Activated CD8-positive, alpha-beta memory T cell treated with anti-CD3 and anti-CD28 coated beads, Interleukin-2, amount 10 ng/mL, durations not matched to agents 7 days and 5 days (primary cell): ENCODE measurements around the gene SSBP3. TPM values are rescaled to one million over a fixed set of nuclear protein-coding genes. Genes with fewer than 3 reads are reported as not detected.

Experiments
- ATAC-seq: fragments of 150-1000 bp; cut with Tn5 transposase; one replicate; pipeline ENCODE4 v1.10.0; 2021; ENCODE audit warnings: moderate library complexity
- CTCF ChIA-PET: fragments of 350-600 bp; sonication (Branson Sonifier 250); formaldehyde crosslinking; loops from one replicate; lab custom pipeline; 2021; ENCODE audit warnings: antibody characterized with exemption; lab: Charles Lee
- DNase-seq: peaks from one replicate; pipeline ENCODE4 v3.0.0-alpha.2; 2020
- H3K27ac Mint-ChIP-seq: one replicate; pipeline ENCODE4 v1.8.0; 2021; ENCODE audit warnings: mild to moderate bottlenecking, mixed read lengths
- H3K27me3 Mint-ChIP-seq: one replicate; pipeline ENCODE4 v1.8.0; 2021; ENCODE audit warnings: mixed read lengths
- H3K36me3 Mint-ChIP-seq: one replicate; pipeline ENCODE4 v1.8.0; 2021; ENCODE audit warnings: mild to moderate bottlenecking, mixed read lengths
- H3K4me1 Mint-ChIP-seq: one replicate; pipeline ENCODE4 v1.8.0; 2021; ENCODE audit warnings: mixed read lengths
- H3K4me3 Mint-ChIP-seq: one replicate; pipeline ENCODE4 v1.8.0; 2021; ENCODE audit warnings: mild to moderate bottlenecking, moderate library complexity, mixed read lengths
- H3K9me3 Mint-ChIP-seq: one replicate; pipeline ENCODE4 v1.8.0; 2022; ENCODE audit warnings: low read depth, mixed read lengths
- total RNA-seq, 2 experiments: library from RNA; stranded (reverse); gene quantifications; one replicate each; pipeline ENCODE4 v1.2.3, GENCODE V29; 2021

The SSBP3 gene
- total RNA-seq, 2 experiments from 2014 or later, result 88.7 to 116 TPM

GRCh38 chr1:54305906-54306514 lies 100.2 kb downstream of the SSBP3 start:
- CTCF ChIA-PET, result no interaction called here
- peaks cover 8% of the 10 kb centered on the region for H3K36me3 Mint-ChIP-seq
- H3K9me3 Mint-ChIP-seq, result no peaks in the 10 kb centered on the region
- ATAC-seq, result no peak
- no peak overlapping the region for H3K27ac Mint-ChIP-seq
- peaks cover 30% of the 10 kb centered on the region for H3K4me1 Mint-ChIP-seq
- DNase-seq, result no peak
- no peaks in the 10 kb centered on the region for H3K27me3 Mint-ChIP-seq
- no peak overlapping the region for H3K4me3 Mint-ChIP-seq

GRCh38 chr1:54304518-54304917 lies 101.7 kb downstream of the SSBP3 start:
- H3K4me3 Mint-ChIP-seq, result no peak overlapping the region
- CTCF ChIA-PET, result interaction anchor here (1.3 kb wide), 1 partner anchor 185 kb away, joined by 3 read pairs; no protein-coding TSS in a partner anchor
- no peak overlapping the region for H3K27ac Mint-ChIP-seq

DNA sequence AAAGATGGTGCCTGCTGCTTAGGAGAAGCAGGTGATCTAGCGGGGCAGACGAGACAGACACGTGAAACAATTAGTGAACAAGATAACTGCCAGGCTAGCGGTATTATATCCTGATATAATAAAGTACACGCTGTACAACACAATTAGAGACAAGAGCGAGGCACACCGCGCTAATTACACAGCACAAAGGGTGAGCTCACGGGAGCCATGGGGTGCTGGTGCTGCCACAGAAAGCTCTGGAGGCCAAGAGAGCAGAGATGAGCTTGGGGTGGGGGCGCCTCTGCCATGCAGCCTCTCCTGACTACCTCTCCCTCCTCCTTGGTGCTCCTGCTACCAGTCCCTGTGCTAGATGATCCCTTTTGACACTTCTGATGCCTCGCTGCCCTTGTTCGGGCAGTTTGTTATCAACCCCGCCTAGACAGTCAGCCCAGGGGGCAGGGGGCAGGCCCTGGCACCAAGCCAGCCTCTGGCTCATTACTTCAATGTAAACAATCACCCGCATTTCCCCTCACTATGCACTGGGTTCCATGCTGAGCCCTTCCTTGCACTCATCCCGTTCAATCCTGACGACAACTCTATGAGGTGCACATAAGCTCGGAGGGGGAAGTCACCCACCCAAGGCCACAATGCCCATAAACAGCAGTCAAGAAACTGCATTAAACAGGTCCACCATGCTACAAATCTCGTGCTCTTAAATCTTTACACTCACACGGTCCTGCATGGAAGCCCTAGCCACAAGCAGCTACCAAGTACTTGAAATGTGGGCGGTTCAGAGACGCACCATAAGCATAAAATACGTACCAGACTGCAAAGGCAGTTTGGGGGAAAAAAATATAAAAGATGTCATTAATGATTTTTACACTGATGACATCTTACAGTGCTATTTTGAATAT lies 103.0 kb downstream of the SSBP3 start:
- Mint-ChIP-seq H3K4me3 (no peak overlapping the region), H3K9me3 (no peaks in the 10 kb centered on the region), H3K36me3 (peaks cover 2% of the 10 kb centered on the region), H3K4me1 (peaks cover 21% of the 10 kb centered on the region), H3K27me3 (no peaks in the 10 kb centered on the region), H3K27ac (no peak overlapping the region)
- CTCF ChIA-PET, result interaction anchor here (1.3 kb wide), 1 partner anchor 186 kb away, joined by 3 read pairs; no protein-coding TSS in a partner anchor
- DNase-seq, result no peak
- no peak for ATAC-seq

More at GRCh38 chr1:54304518-54304917, 101.7 kb downstream of the SSBP3 start:
- no peaks in the 10 kb centered on the region for H3K27me3 Mint-ChIP-seq
- H3K36me3 Mint-ChIP-seq, result peaks cover 8% of the 10 kb centered on the region
- ATAC-seq, result no peak
- no peak for DNase-seq
- H3K4me1 Mint-ChIP-seq, result peaks cover 20% of the 10 kb centered on the region
- no peaks in the 10 kb centered on the region for H3K9me3 Mint-ChIP-seq

DNA sequence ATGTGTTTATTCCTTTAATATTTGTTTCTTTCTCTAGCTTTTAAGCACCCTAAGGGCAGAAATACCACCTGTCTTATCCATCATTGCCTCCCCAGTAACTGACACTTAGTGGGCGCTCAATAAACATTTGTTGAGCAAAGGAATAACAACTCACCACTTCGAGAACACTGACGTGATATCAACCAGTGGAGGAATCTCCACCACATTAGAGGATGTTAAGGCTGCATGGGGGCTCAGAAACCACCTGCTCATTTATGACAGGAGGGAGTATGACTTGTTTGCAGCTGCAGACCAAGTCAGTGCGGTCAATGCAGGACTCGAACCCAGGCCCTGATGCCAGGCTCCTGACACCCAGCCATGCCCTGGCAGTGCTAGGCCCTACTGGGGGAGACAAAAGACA lies 103.6 kb downstream of the SSBP3 start:
- no peaks in the 10 kb centered on the region for H3K27me3 Mint-ChIP-seq
- CTCF ChIA-PET, result no interaction called here
- no peak overlapping the region for H3K4me3 Mint-ChIP-seq
- H3K27ac Mint-ChIP-seq, result no peak overlapping the region
- DNase-seq (no peak), ATAC-seq (no peak)
- no peaks in the 10 kb centered on the region for H3K9me3 Mint-ChIP-seq
- peaks cover 2% of the 10 kb centered on the region for H3K36me3 Mint-ChIP-seq
- peaks cover 24% of the 10 kb centered on the region for H3K4me1 Mint-ChIP-seq

GRCh38 chr1:54301497-54301896 lies 104.7 kb downstream of the SSBP3 start:
- H3K27ac Mint-ChIP-seq, result no peak overlapping the region
- ATAC-seq, result no peak
- H3K9me3 Mint-ChIP-seq, result no peaks in the 10 kb centered on the region
- no peak overlapping the region for H3K4me3 Mint-ChIP-seq
- CTCF ChIA-PET, result no interaction called here
- H3K4me1 Mint-ChIP-seq, result peaks cover 18% of the 10 kb centered on the region
- no peak for DNase-seq
- no peaks in the 10 kb centered on the region for H3K27me3 Mint-ChIP-seq
- H3K36me3 Mint-ChIP-seq, result no peaks in the 10 kb centered on the region

- H3K4me1 Mint-ChIP-seq, result peaks cover 21% of the 10 kb centered on the region
Observed at GRCh38 chr1:54300401-54300800, 105.8 kb downstream of the SSBP3 start.

GRCh38 chr1:54299037-54299436 lies 107.2 kb downstream of the SSBP3 start:
- Mint-ChIP-seq H3K27me3 (no peaks in the 10 kb centered on the region), H3K9me3 (no peaks in the 10 kb centered on the region), H3K36me3 (no peaks in the 10 kb centered on the region), H3K4me1 (peaks cover 33% of the 10 kb centered on the region), H3K4me3 (no peak overlapping the region), H3K27ac (no peak overlapping the region)
- ATAC-seq (no peak), DNase-seq (no peak)
- CTCF ChIA-PET, result no interaction called here

More at GRCh38 chr1:54300401-54300800, 105.8 kb downstream of the SSBP3 start:
- Mint-ChIP-seq H3K36me3 (no peaks in the 10 kb centered on the region), H3K27ac (no peak overlapping the region), H3K9me3 (no peaks in the 10 kb centered on the region), H3K27me3 (no peaks in the 10 kb centered on the region), H3K4me3 (no peak overlapping the region)
- CTCF ChIA-PET, result interaction anchor here (0.8 to 0.9 kb wide), 2 partner anchors 32 to 259 kb away, joined by 3 read pairs; no protein-coding TSS in a partner anchor
- no peak for ATAC-seq
- no peak for DNase-seq

DNA sequence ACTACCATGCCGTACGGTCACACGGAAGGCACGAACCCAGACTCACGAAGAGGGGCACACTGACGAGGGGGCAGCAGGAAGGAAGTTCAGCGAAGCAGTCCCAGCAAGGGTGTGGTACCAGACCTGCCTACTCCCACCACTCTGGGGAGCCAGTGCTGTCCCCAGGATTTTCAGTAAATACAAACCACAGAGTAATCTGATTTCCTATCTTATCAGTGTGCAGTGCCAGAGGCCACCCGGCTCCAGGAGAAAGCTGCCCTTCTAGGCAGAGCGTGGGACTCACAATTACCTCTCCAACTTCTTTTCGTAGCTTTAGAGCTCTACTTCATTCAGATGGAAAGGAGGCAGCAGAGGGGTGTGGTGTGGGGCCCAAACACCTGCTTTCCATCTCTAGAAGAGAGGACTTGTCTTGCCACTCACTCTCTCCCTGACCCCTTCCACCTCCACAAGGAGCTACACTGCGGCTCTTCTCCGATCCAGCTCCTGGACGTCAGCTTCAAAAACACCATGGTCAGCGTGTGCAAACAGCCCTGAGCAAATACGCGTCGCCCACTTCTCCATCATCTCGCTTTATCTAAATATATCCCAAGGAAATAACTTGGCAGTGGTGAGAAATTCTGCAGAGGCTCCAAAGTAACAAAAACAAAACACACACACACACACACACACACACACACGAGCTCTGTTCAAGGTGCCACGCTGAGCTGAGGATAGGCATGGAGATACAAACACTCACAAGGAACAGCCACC lies 107.7 kb downstream of the SSBP3 start:
- no peak for ATAC-seq
- no peak for DNase-seq
- no peak overlapping the region for H3K27ac Mint-ChIP-seq
- no peaks in the 10 kb centered on the region for H3K36me3 Mint-ChIP-seq
- no peaks in the 10 kb centered on the region for H3K9me3 Mint-ChIP-seq
- H3K4me3 Mint-ChIP-seq, result no peak overlapping the region
- CTCF ChIA-PET, result interaction anchor here (1.0 to 1.3 kb wide), 3 partner anchors 11 to 191 kb away, joined by 3 to 5 read pairs (median 3); no protein-coding TSS in a partner anchor
- peaks cover 34% of the 10 kb centered on the region for H3K4me1 Mint-ChIP-seq
- no peaks in the 10 kb centered on the region for H3K27me3 Mint-ChIP-seq

DNA sequence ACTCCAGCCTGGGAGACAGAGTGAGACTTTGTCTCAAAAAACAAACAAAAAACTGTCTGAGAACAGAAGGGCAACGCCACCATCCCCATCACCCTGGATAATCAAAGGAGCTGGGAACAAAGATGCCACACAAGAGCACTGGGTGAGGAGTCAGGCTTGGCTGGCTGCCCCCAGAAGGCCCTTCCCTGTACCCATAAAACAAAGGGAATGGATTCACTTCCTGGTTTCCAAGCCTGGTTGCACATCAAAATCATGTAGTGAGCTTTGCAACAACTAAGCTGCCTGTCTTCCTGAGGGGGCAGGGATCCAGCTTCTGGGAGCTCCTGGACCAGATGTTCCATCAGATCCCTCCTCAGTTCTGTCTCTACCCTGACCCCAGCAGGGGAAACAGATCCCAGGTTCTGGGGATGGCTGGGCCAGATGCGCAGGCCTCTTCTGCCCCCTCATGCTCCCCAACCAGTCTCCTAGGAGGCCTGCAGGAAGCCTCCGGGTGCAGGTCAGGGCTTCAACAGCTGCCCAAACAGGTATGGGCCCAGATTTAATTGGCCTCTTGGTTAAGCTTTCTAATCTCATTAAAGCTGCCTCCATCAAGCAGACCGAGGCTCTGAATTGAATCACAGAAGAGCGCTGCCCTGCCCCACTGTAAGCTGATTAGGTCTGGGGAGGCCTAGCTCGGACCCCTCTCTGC lies 108.5 kb downstream of the SSBP3 start:
- DNase-seq, result no peak
- Mint-ChIP-seq H3K27ac (no peak overlapping the region), H3K9me3 (no peaks in the 10 kb centered on the region), H3K4me1 (peaks cover 37% of the 10 kb centered on the region), H3K36me3 (no peaks in the 10 kb centered on the region), H3K4me3 (no peak overlapping the region), H3K27me3 (no peaks in the 10 kb centered on the region)
- CTCF ChIA-PET, result interaction anchor here (1.0 to 1.3 kb wide), 3 partner anchors 12 to 192 kb away, joined by 3 to 5 read pairs (median 3); no protein-coding TSS in a partner anchor
- no peak for ATAC-seq

DNA sequence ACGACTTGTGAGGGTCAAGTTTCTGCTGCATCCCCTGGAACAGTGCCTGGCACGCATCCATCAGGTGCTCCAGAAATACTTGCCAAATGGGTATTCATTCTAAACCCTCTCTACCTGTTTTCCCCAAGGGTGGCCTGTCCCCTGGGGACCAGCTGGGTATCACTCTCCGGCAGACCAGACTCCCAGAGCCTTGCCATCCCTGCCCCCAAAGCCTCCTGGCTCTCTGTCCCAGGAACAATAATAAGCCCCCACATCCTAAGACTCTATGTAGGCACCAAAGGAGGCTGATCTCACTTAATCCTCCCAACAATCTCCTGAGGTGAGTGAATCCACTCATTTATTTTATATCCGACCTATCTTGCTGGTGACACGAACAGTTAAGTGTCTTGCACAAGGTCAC lies 109.5 kb downstream of the SSBP3 start:
- CTCF ChIA-PET, result no interaction called here
- Mint-ChIP-seq H3K4me1 (peaks cover 45% of the 10 kb centered on the region), H3K27ac (no peak overlapping the region), H3K9me3 (no peaks in the 10 kb centered on the region), H3K27me3 (no peaks in the 10 kb centered on the region), H3K36me3 (no peaks in the 10 kb centered on the region), H3K4me3 (no peak overlapping the region)
- no peak for DNase-seq
- no peak for ATAC-seq

- no peaks in the 10 kb centered on the region for H3K36me3 Mint-ChIP-seq
- ATAC-seq, result no peak
- no peaks in the 10 kb centered on the region for H3K27me3 Mint-ChIP-seq
- no peaks in the 10 kb centered on the region for H3K9me3 Mint-ChIP-seq
- peak overlapping the region; percentile 18 for H3K27ac Mint-ChIP-seq
- H3K4me3 Mint-ChIP-seq, result no peak overlapping the region
- peaks cover 62% of the 10 kb centered on the region for H3K4me1 Mint-ChIP-seq
- DNase-seq, result no peak
- CTCF ChIA-PET, result interaction anchor here (1.3 to 1.7 kb wide), 2 partner anchors 11 to 19 kb away, joined by 3 to 4 read pairs; no protein-coding TSS in a partner anchor
Observed at GRCh38 chr1:54294887-54295286, 111.3 kb downstream of the SSBP3 start.

DNA sequence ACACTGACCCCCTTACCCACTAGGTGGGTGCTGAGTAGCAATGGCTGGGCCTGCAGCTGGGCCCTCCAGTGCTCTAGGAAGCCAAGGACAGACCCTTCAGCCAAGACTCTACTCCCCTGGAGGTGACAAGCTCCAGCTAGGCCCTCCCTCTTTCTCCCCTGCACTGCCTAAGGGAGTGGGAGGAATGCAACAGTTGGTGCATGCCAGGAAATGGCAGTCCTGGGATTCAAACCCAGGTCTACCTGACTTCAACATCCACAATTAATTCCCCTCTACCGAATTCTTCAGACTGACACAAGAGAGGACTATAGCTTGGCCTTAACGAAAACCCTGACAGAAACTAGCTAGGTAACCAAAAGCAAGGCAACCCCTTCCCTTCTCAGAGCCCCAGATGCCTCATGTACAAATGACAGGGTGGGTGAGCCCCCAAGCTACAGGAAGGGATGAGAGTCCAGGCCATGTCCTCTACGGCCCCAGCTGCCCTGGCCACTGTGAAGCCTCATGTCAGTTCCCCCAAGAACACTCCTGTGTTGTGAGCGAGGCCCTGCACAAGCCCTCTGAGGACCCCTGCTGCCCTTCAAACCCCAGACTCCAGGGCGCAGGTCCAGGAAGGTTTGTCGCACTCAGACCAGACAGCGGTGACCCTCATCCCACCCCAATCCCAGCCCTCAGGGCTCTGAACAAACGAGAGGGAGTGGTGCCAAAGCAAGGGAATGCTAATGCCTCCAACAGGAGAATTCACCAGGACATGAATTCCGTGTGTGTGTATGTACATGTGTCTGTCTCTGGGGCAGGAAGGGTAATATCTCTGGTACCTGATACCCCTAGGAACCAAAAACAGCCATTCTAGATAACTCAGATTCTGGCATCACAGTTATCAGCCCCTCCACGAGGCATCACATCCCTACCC lies 113.9 kb downstream of the SSBP3 start:
- DNase-seq, result no peak
- peaks cover 73% of the 10 kb centered on the region for H3K4me1 Mint-ChIP-seq
- CTCF ChIA-PET, result interaction anchor here (1.2 to 1.3 kb wide), 2 partner anchors 23 to 197 kb away, joined by 4 read pairs; no protein-coding TSS in a partner anchor
- H3K4me3 Mint-ChIP-seq, result no peak overlapping the region
- H3K27ac Mint-ChIP-seq, result peak overlapping the region; percentile 16
- H3K27me3 Mint-ChIP-seq, result no peaks in the 10 kb centered on the region
- H3K36me3 Mint-ChIP-seq, result no peaks in the 10 kb centered on the region
- no peaks in the 10 kb centered on the region for H3K9me3 Mint-ChIP-seq
- no peak for ATAC-seq
